Aorta (tissue), 5 donors: ENCODE results near the gene HSPA14. TPM values are rescaled to one million over a fixed set of nuclear protein-coding genes. Genes with fewer than 3 reads are reported as not detected.
"Not testable (repeated sequence)": the region's sequence is repeated elsewhere in the genome, so short reads cannot be mapped to it uniquely, and the experiment has no call there.

Experiments
- ATAC-seq: fragments of 200-7000 bp; cut with Tn5 transposase; one replicate; pipeline ENCODE4 v1.9.1; 2022; ENCODE audit warnings: moderate library complexity; ENCODE audit not compliant: low FRiP score
- DNase-seq, 2 donors: peaks; one replicate each; pipeline ENCODE4 v3.0.0-alpha.2; 2020
- H3K27ac ChIP-seq, 2 donors: one replicate each; pipeline ENCODE4 v1.5.1; 2013; ENCODE audit warnings: low read length in 2 of 2, mild to moderate bottlenecking in 2 of 2, moderate library complexity in 2 of 2, control low read depth in 1 of 2, inconsistent platforms in 1 of 2, low read depth in 1 of 2
- H3K27me3 ChIP-seq, 2 donors: one replicate each; pipeline ENCODE4 v1.6.1; 2013; ENCODE audit warnings: control low read depth in 1 of 2, low read length in 1 of 2, mild to moderate bottlenecking in 1 of 2, moderate library complexity in 1 of 2; ENCODE audit not compliant: insufficient read depth in 2 of 2, control insufficient read depth in 1 of 2
- H3K36me3 ChIP-seq, 2 donors: one replicate each; pipeline ENCODE4 v1.6.1; 2013; ENCODE audit warnings: control low read depth in 1 of 2, low read length in 1 of 2, mild to moderate bottlenecking in 1 of 2; ENCODE audit not compliant: insufficient read depth in 2 of 2, control insufficient read depth in 1 of 2
- H3K4me1 ChIP-seq, 2 donors: one replicate each; pipeline ENCODE4 v1.6.1; 2013; ENCODE audit warnings: low read length in 2 of 2, control low read depth in 1 of 2, mild to moderate bottlenecking in 1 of 2, moderate library complexity in 1 of 2; ENCODE audit not compliant: insufficient read depth in 2 of 2, control insufficient read depth in 1 of 2
- H3K4me3 ChIP-seq, 2 donors: one replicate each; pipeline ENCODE4 v1.5.1; 2013; ENCODE audit warnings: low read length in 2 of 2, control low read depth in 1 of 2, mild to moderate bottlenecking in 1 of 2
- H3K9me3 ChIP-seq: one replicate; pipeline ENCODE4 v1.6.1; 2013; ENCODE audit warnings: mild to moderate bottlenecking, low read length; ENCODE audit not compliant: control insufficient read depth
- WGBS, 2 donors: extraction: QIAGEN DNeasy Blood & Tissue Kit; methylation state at CpG; one replicate each; pipeline ENCODE4 v1.1.7; 2013; 5-methylcytosine and 5-hydroxymethylcytosine counted together
- intact Hi-C, 2 donors: fragments of 100-400 bp; cut with DNase I; formaldehyde crosslinking; loops; one replicate each; pipeline versions ENCODE4 v1.14.2 to v1.15.0; 2022
- polyA plus RNA-seq, 2 donors: library from polyadenylated mRNA; stranded (reverse); fragments of 200-250 nt; gene quantifications; one replicate each; pipeline ENCODE4 v1.2.3, GENCODE V29; 2013
- total RNA-seq, 2 donors: library from RNA; stranded (reverse); fragmentation: NEBNext Ultra II Directional; extraction: Animal tissue kit (Norgen Biotek cat#: 25700); gene quantifications; one replicate each; pipeline ENCODE4 v1.2.1, GENCODE V29; 2021
- donor health status: healthy with polysubstance abuse.
- donor health status: Bipolar disorder and iron deficiency.
- donor health status: DM: no; HTN: no; CAD: no.
- donor health status: DM: no; HTN: no; CAD: no.
- donor health status: DM: yes; HTN: yes; CAD: no.

HSPA14 gene
- total and polyA plus RNA-seq, 4 donors, result 7.3 to 11.7 (median 11.5) TPM

GRCh38 chr10:14889318-14889717, 51.2 kb downstream of the HSPA14 start:
- ATAC-seq (no peak), DNase-seq (no peak)
- no peaks in the 10 kb centered on the region for H3K27me3 ChIP-seq
- H3K36me3 ChIP-seq, result no peaks in the 10 kb centered on the region
- no peak overlapping the region for H3K27ac ChIP-seq
- H3K4me3 ChIP-seq, result no peak overlapping the region
- no peaks in the 10 kb centered on the region for H3K9me3 ChIP-seq
- 89 to 91% methylated on average over 2 of the region's 2 CpGs for WGBS, 2 donors
- intact Hi-C loops, result no loop called here
- H3K4me1 ChIP-seq, result no peaks in the 10 kb centered on the region

- no peak overlapping the region for H3K27ac ChIP-seq
- intact Hi-C loops, result no loop called here
- 96 to 100% methylated on average over 1 of the region's 1 CpG for WGBS, 2 donors
- no peak overlapping the region for H3K4me3 ChIP-seq
- H3K9me3 ChIP-seq, result no peaks in the 10 kb centered on the region
- no peaks in the 10 kb centered on the region for H3K27me3 ChIP-seq
- ATAC-seq, result no peak
- no peaks in the 10 kb centered on the region for H3K36me3 ChIP-seq
- no peaks in the 10 kb centered on the region for H3K4me1 ChIP-seq
- no peak for DNase-seq
Observed at GRCh38 chr10:14891151-14891550, 53.0 kb downstream of the HSPA14 start.

- intact Hi-C loops, result no loop called here
- WGBS, 2 donors, result 31 to 42% methylated on average over 1 of the region's 1 CpG
- Histone ChIP-seq H3K4me3 (no peak overlapping the region), H3K9me3 (no peaks in the 10 kb centered on the region), H3K27ac (no peak overlapping the region), H3K36me3 (peaks cover 0 to 7% of the 10 kb centered on the region in 2 donors), H3K27me3 (no peaks in the 10 kb centered on the region), H3K4me1 (no peaks in the 10 kb centered on the region)
- ATAC-seq (no peak), DNase-seq (no peak)
Observed at GRCh38 chr10:14904316-14904732, 66.2 kb downstream of the HSPA14 start.

GRCh38 chr10:14904864-14905263, 66.8 kb downstream of the HSPA14 start:
- H3K36me3 ChIP-seq, result peaks cover 0 to 7% of the 10 kb centered on the region in 2 donors
- DNase-seq (no peak), ATAC-seq (no peak)
- no peaks in the 10 kb centered on the region for H3K27me3 ChIP-seq
- no peak overlapping the region for H3K4me3 ChIP-seq
- no peaks in the 10 kb centered on the region for H3K9me3 ChIP-seq
- H3K27ac ChIP-seq, result no peak overlapping the region
- intact Hi-C loops, result no loop called here
- WGBS, 2 donors, result 93 to 96% methylated on average over 2 of the region's 2 CpGs
- no peaks in the 10 kb centered on the region for H3K4me1 ChIP-seq

GRCh38 chr10:14905890-14906289, 67.8 kb downstream of the HSPA14 start:
- Histone ChIP-seq H3K9me3 (no peaks in the 10 kb centered on the region), H3K36me3 (peaks cover under 1 to 7% of the 10 kb centered on the region in 2 donors), H3K4me3 (no peak overlapping the region), H3K27ac (no peak overlapping the region), H3K27me3 (no peaks in the 10 kb centered on the region), H3K4me1 (no peaks in the 10 kb centered on the region)
- no peak for DNase-seq
- ATAC-seq, result no peak
- intact Hi-C loops, result no loop called here
- WGBS, 2 donors, result 96 to 100% methylated on average over 2 of the region's 2 CpGs

- no peaks in the 10 kb centered on the region for H3K4me1 ChIP-seq
- no peaks in the 10 kb centered on the region for H3K27me3 ChIP-seq
- WGBS, 2 donors, result 98% methylated on average over 2 of the region's 2 CpGs
- no peak overlapping the region for H3K4me3 ChIP-seq
- H3K9me3 ChIP-seq, result no peaks in the 10 kb centered on the region
- intact Hi-C loops, result no loop called here
- DNase-seq (no peak), ATAC-seq (no peak)
- H3K36me3 ChIP-seq, result peaks cover 2 to 7% of the 10 kb centered on the region in 2 donors
- no peak overlapping the region for H3K27ac ChIP-seq
Observed at GRCh38 chr10:14906765-14907164, 68.7 kb downstream of the HSPA14 start.

GRCh38 chr10:14907591-14907990, 69.5 kb downstream of the HSPA14 start:
- H3K9me3 ChIP-seq, H3K4me1 ChIP-seq, H3K4me3 ChIP-seq, DNase-seq, ATAC-seq, intact Hi-C loops, H3K27me3 ChIP-seq, H3K27ac ChIP-seq: not testable (repeated sequence)
- peaks cover 2 to 11% of the 10 kb centered on the region in 2 donors for H3K36me3 ChIP-seq
- WGBS, 2 donors, result 98% methylated on average over 4 of the region's 4 CpGs

- no peaks in the 10 kb centered on the region for H3K4me1 ChIP-seq
- DNase-seq (no peak), ATAC-seq (no peak)
- H3K4me3 ChIP-seq, result no peak overlapping the region
- H3K36me3 ChIP-seq, result peaks cover 2 to 11% of the 10 kb centered on the region in 2 donors
- intact Hi-C loops, result no loop called here
- H3K27ac ChIP-seq, result no peak overlapping the region
- WGBS, 2 donors, result 93 to 96% methylated on average over 2 of the region's 2 CpGs
- H3K9me3 ChIP-seq, result no peaks in the 10 kb centered on the region
- H3K27me3 ChIP-seq, result no peaks in the 10 kb centered on the region
Observed at GRCh38 chr10:14909101-14909500, 71.0 kb downstream of the HSPA14 start.

GRCh38 chr10:14910953-14911352, 72.8 kb downstream of the HSPA14 start:
- intact Hi-C loops, result no loop called here
- no peaks in the 10 kb centered on the region for H3K27me3 ChIP-seq
- no peak for DNase-seq
- H3K27ac ChIP-seq, result no peak overlapping the region
- no peak for ATAC-seq
- no peaks in the 10 kb centered on the region for H3K9me3 ChIP-seq
- no peak overlapping the region for H3K4me3 ChIP-seq
- 97 to 98% methylated on average over 4 of the region's 4 CpGs for WGBS, 2 donors
- H3K4me1 ChIP-seq, result no peaks in the 10 kb centered on the region
- H3K36me3 ChIP-seq, result peaks cover 2 to 11% of the 10 kb centered on the region in 2 donors
